Measurements from ENCODE around the gene CLNS1A.

CLNS1A gene

GRCh38 chr11:77669848-77670511 lies 32.4 kb upstream of the CLNS1A start:
- Histone ChIP-seq H3K9me3 (ENCODE audit: control insufficient read depth, low read length) (no peaks in the 10 kb centered on the region), H3K9ac (no peak overlapping the region), H3K36me3 (ENCODE audit: control insufficient read depth, insufficient read depth, low read length) (no peaks in the 10 kb centered on the region), H3K27me3 (ENCODE audit: control insufficient read depth, insufficient read depth, low read length) (no peaks in the 10 kb centered on the region), H2AFZ (no peak overlapping the region), H3K4me3 (ENCODE audit: low read depth, low read length) (no peak overlapping the region), H3K4me2 (ENCODE audit: low read length) (no peak overlapping the region), H3K79me2 (no peaks in the 10 kb centered on the region), H3K27ac (no peak overlapping the region), H3K4me1 (no peaks in the 10 kb centered on the region)
- TF ChIP-seq, protein P1, sequence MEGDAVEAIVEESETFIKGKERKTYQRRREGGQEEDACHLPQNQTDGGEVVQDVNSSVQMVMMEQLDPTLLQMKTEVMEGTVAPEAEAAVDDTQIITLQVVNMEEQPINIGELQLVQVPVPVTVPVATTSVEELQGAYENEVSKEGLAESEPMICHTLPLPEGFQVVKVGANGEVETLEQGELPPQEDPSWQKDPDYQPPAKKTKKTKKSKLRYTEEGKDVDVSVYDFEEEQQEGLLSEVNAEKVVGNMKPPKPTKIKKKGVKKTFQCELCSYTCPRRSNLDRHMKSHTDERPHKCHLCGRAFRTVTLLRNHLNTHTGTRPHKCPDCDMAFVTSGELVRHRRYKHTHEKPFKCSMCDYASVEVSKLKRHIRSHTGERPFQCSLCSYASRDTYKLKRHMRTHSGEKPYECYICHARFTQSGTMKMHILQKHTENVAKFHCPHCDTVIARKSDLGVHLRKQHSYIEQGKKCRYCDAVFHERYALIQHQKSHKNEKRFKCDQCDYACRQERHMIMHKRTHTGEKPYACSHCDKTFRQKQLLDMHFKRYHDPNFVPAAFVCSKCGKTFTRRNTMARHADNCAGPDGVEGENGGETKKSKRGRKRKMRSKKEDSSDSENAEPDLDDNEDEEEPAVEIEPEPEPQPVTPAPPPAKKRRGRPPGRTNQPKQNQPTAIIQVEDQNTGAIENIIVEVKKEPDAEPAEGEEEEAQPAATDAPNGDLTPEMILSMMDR (IDR thresholded peaks at IDR 0.05): no peak

DNA sequence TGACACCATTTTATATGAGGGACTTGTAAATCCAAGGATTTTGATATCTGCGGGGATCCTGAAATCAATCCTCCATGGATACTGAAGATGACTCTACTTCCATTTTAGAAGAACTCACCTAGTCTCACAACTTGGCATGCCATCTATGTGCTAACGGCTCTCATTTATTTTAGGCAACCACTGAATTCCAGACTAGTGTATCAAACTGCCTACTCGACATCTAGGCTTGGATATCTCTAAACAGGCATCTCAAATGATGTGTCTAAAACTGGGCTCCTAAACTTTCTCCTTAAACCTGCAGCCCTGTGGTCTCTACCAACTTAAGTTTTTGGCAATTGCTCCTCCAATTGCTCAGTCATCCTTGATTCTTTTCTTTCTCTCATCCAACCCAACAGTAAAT lies 31.2 kb upstream of the CLNS1A start:
- TF ChIP-seq, protein P1 (IDR thresholded peaks at IDR 0.05): no peak
- Histone ChIP-seq H3K9ac (no peak overlapping the region), H3K4me2 (ENCODE audit: low read length) (no peak overlapping the region), H3K36me3 (ENCODE audit: control insufficient read depth, insufficient read depth, low read length) (no peaks in the 10 kb centered on the region), H2AFZ (no peak overlapping the region), H3K27me3 (ENCODE audit: control insufficient read depth, insufficient read depth, low read length) (no peaks in the 10 kb centered on the region), H3K4me3 (ENCODE audit: low read depth, low read length) (no peak overlapping the region), H3K27ac (no peak overlapping the region), H3K4me1 (no peaks in the 10 kb centered on the region), H3K9me3 (ENCODE audit: control insufficient read depth, low read length) (no peaks in the 10 kb centered on the region), H3K79me2 (no peaks in the 10 kb centered on the region)

- TF ChIP-seq, protein P1 (IDR thresholded peaks at IDR 0.05): no peak
- Histone ChIP-seq H2AFZ (no peak overlapping the region), H3K4me3 (ENCODE audit: low read depth, low read length) (no peak overlapping the region), H3K27ac (no peak overlapping the region), H3K4me2 (ENCODE audit: low read length) (no peak overlapping the region), H3K79me2 (no peaks in the 10 kb centered on the region), H3K27me3 (ENCODE audit: control insufficient read depth, insufficient read depth, low read length) (no peaks in the 10 kb centered on the region), H3K4me1 (no peaks in the 10 kb centered on the region), H3K36me3 (ENCODE audit: control insufficient read depth, insufficient read depth, low read length) (no peaks in the 10 kb centered on the region), H3K9ac (no peak overlapping the region), H3K9me3 (ENCODE audit: control insufficient read depth, low read length) (no peaks in the 10 kb centered on the region)
These were observed 27.8 kb upstream of the CLNS1A start for GRCh38 chr11:77665240-77665965.

GRCh38 chr11:77661670-77662069 lies 24.1 kb upstream of the CLNS1A start:
- H3K4me2 ChIP-seq (ENCODE audit: low read length): no peak overlapping the region
- H3K36me3 ChIP-seq (ENCODE audit: control insufficient read depth, insufficient read depth, low read length): no peaks in the 10 kb centered on the region
- H3K27me3 ChIP-seq (ENCODE audit: control insufficient read depth, insufficient read depth, low read length): no peaks in the 10 kb centered on the region
- H3K4me1 ChIP-seq: no peaks in the 10 kb centered on the region
- no peak overlapping the region for H3K9ac ChIP-seq
- no peak overlapping the region for H3K27ac ChIP-seq
- no peaks in the 10 kb centered on the region for H3K79me2 ChIP-seq
- no peak overlapping the region for H2AFZ ChIP-seq
- H3K4me3 ChIP-seq (ENCODE audit: low read depth, low read length): no peak overlapping the region
- H3K9me3 ChIP-seq (ENCODE audit: control insufficient read depth, low read length): no peaks in the 10 kb centered on the region
- TF ChIP-seq, protein P1 (IDR thresholded peaks at IDR 0.05): no peak
